SK-N-MC (cell line): ENCODE results near the gene EGFL7.

ENCODE experiments used
- EZH2 ChIP-seq: fragments of 200-600 bp; sonication (generic); IDR thresholded peaks from one replicate; pipeline ENCODE4 v1.6.1; 2017; ENCODE audit warnings: antibody characterized with exemption
- POLR2AphosphoS5 ChIP-seq: IDR thresholded peaks from 2 replicates; pipeline ENCODE4 v1.6.1; 2012; ENCODE audit warnings: mild to moderate bottlenecking, low read depth, low read length, borderline replicate concordance

GRCh38 chr9:136691316-136692184 lies 28.8 kb downstream of the EGFL7 start:
- TF ChIP-seq EZH2 (no peak), POLR2AphosphoS5 (no peak)
